AG08395 (cell line): ENCODE measurements around the gene COX6B1.
A peak's percentile ranks its signal among the peaks of the same experiment; 100 is the strongest.
"Not testable (repeated sequence)": the region's sequence is repeated elsewhere in the genome, so short reads cannot be mapped to it uniquely, and the experiment has no call there.

Source experiments
- DNase-seq: peaks from one replicate; pipeline ENCODE4 v3.0.0; 2012; ENCODE audit warnings: mixed read lengths, low spot score

The COX6B1 gene

GRCh38 chr19:35633727-35634440 is 14.2 kb upstream of the COX6B1 start:
- no peak for DNase-seq

DNA sequence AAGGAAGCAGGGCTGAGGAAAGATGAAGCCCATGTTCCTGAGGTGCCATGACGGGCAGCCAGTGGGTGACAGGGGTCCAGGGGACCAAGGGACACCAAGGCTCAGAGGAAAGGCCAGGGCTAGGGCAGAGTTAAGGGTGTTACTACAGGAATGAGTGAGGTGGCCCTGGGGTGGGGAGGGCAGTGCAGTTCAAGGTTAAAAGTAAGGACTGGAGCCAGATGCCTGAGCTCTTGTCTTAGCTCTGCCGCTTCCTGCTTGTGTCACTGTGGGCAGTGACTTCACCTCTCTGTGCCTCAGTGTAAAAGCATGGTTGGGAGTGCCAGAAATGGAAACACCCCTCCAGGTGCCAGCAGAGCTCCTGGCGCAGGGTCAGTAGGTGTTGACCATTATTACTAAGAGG is 11.5 kb upstream of the COX6B1 start:
- no peak for DNase-seq

- no peak for DNase-seq
Measured at GRCh38 chr19:35637165-35637564, 11.0 kb upstream of the COX6B1 start.

DNA sequence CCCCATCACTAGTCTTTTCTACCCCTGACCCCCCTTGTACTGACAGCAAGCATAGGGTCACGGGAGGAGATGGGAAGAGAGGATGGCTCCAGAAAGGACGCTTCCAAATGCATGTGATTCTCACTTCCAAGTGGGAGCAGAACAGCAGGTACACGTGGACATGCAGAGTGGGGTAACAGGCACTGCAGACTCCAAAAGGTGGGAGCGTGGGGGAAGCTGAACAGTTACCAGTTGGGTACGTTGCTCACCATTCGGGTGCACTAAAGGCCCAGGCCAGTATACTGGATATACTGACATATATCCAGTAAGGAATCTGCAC is 8.8 kb upstream of the COX6B1 start:
- DNase-seq: no peak

DNA sequence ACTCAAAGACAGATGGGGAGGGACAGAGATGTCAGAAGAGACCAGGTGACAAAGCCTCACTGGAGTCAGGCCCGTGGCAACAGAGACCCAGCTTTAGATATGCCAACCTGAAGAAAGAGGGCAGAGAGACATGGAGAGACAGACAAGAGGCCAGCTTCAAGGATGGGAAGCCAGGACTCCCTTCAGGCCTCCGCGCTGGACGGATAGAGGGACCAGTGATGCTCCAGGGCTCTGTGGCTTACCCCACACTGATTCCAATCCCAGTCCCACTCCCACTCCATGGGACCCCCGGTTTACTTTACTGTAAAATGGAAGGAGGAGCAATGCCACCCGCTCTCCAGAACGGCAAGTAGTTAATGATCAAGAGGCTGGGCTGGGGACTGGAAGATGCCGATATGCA is 8.3 kb upstream of the COX6B1 start:
- DNase-seq: no peak

- no peak for DNase-seq
Measured at GRCh38 chr19:35641515-35642151, 6.5 kb upstream of the COX6B1 start, which contains the start of gene ETV2. ETV2 (plus strand) TSS chr19:35641745; CDS start chr19:35642461, 716 bp downstream.

DNA sequence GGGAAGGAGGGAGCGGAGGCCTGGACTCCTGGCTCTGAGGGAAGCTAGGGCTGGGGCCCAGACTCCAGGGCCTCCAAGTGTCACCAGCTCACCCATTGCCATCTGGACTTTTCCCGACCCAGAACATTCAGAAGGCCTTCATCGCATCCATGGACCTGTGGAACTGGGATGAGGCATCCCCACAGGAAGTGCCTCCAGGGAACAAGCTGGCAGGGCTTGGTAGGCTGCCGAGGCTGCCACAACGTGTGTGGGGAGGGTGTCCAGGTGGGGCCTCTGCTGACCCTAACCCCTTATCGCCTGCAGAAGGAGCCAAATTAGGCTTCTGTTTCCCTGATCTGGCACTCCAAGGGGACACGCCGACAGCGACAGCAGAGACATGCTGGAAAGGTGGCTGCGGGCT is 5.8 kb upstream of the COX6B1 start:
- no peak for DNase-seq

- DNase-seq: no peak
Measured at GRCh38 chr19:35642798-35643254, 5.3 kb upstream of the COX6B1 start.

DNA sequence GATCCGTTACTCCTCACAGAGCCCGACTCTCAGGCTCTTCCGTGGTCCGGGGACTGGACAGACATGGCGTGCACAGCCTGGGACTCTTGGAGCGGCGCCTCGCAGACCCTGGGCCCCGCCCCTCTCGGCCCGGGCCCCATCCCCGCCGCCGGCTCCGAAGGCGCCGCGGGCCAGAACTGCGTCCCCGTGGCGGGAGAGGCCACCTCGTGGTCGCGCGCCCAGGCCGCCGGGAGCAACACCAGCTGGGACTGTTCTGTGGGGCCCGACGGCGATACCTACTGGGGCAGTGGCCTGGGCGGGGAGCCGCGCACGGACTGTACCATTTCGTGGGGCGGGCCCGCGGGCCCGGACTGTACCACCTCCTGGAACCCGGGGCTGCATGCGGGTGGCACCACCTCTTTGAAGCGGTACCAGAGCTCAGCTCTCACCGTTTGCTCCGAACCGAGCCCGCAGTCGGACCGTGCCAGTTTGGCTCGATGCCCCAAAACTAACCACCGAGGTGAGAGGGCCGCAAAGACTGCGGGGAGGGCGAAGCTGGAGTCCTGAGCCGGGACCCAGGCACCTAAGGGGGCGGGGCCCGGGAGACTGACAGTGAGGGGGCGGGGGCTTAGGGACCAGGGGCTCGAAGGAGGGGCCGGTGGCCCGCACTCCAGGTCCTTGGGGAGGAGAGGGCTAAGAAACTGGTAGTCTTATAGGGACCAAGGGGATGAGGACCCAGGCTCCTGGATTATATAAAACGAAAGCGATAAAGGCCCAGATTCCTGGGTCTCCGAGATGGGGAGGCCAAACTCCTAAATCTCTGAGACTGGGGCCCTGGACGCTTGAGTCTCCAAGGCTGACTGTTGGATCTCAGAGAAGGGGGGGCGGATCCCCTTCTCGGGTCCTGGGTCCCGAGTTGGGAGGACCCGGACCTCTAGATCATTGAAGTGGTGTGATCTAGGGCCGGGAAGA is 4.6 kb upstream of the COX6B1 start:
- DNase-seq: peak; percentile 76

DNA sequence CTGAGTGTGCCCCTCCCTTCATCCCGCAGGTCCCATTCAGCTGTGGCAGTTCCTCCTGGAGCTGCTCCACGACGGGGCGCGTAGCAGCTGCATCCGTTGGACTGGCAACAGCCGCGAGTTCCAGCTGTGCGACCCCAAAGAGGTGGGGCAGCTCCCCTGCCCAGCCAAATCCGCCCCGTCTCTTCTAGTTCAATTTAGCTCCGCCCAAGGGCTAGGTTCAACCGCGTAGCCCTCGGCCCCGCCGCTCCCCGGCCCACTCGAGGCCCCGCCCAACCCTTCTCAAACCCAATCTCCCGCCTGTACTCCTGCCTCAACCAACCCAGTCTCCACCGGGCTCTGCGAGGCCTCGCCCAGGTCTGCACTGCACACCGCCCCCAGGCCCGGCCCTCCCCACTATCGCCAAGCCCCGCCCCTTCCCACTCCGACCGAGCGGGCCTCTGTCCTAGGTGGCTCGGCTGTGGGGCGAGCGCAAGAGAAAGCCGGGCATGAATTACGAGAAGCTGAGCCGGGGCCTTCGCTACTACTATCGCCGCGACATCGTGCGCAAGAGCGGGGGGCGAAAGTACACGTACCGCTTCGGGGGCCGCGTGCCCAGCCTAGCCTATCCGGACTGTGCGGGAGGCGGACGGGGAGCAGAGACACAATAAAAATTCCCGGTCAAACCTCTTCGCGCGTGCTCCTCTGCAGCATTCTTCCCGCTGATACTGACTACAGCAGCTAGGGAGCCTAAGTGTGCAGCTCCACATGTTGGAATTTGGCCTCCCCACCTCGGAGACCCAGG is 3.7 kb upstream of the COX6B1 start:
- DNase-seq: peak; percentile 96

DNA sequence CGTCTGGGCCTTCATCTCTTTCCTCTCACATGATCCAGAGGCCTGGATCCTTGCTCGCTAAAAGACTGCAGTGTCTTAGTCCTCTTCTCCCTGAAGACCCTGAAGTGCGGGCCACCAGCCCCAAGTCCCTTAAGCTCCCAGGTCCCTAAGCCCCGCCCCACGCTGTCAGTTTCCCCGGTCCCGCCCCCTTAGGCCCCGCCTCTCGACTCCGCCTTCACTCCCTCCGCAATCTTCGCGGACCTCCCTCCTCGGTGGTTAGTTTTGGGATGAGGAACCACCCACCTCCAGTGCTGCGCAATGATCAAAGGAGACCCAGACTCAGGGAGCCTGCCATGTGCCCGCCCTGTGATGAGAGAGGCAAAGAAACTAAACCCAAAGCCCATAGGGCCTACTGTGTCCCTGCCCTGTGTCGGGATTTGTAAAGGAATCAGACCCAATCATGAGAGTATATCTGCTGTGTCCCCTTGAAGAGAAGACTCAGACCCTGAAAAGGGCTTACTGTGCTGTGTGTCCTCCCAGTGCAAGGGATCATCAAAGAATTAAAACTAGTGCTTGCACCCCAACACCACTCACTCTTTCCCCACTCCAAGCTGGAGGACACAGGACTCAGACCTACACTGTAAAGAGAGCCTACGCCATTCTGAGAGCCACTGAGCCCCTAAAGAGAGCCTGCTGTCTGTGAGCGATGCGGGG is 3.0 kb upstream of the COX6B1 start:
- DNase-seq: peak; percentile 58

GRCh38 chr19:35645680-35646511 is 2.2 kb upstream of the COX6B1 start:
- no peak for DNase-seq

DNA sequence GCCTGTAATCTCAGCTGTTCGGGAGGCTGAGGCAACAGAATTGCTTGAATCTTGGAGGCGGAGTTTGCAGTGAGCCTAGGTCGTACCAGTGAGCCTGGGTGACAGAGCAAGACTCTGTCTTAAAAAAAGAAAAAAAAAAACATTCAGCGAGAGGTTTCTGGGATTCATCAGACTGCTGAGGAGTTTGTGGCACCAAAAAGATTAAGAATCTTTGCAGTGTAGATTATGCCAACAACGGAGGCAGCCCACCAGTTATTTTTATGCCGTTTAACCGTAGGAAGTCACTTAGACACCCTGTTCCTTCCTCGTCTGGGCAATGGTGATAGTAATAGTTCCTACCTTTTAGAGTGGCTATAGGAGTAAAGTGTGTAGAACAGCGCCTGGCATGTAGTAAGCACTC is 2.5 kb downstream of the COX6B1 start:
- no peak for DNase-seq

DNA sequence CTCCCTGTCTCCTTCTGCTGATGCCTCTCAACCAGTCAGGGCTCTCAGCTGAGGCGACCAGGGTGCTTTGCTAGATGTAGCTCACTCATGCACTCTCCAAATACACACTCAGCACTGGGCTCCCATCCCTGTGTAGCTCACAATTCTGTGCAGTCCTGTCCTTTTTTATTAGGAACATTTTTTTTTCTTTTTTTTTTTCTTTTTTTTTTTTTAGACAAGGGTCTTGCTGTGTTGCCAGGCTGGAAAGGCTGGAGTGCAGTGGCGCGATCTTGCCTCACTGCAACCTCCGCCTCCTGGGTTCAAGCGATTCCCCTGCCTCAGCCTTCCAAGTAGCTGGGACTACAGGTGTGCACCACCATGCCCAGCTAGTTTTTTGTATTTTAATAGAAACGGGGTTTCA is 6.7 kb downstream of the COX6B1 start:
- not testable (repeated sequence) for DNase-seq

DNA sequence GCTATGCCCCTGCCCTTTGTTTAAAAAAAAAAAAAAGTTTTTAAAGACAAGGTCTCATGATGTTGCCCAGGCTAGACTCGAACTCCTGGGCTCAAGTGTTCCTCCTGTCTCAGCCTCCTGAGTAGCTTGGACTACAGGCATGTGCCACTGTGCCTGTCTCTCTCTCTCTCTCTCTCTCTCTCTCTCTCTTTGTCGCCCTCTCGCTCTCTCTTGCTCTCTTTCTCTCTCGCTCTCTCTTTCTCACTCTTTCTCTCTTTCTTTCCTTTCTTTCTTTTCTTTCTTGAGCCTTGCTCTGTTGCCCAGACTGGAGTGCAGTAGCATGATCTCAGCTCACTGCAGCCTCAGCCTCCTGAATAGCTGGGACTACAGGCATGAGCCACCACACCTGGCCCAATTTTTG is 7.5 kb downstream of the COX6B1 start:
- no peak for DNase-seq

DNA sequence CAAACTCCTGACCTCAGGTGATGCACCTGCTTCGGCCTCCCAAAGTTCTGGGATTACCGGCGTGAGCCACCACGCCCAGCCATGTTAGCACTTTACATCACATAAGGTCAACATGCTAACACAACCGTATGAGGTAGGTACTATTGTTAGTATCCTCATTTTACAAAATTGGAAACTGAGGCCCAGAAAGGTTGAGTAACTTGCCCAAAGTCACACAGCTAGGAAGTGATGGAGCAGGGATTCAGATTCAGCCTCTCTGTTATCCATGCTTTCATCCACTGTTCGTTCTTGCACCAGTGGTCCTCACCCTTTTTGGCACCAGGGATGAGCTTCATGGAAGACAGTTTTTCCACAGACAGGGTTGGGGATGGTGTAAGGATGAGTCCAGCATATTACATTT is 8.6 kb downstream of the COX6B1 start:
- DNase-seq: no peak

DNA sequence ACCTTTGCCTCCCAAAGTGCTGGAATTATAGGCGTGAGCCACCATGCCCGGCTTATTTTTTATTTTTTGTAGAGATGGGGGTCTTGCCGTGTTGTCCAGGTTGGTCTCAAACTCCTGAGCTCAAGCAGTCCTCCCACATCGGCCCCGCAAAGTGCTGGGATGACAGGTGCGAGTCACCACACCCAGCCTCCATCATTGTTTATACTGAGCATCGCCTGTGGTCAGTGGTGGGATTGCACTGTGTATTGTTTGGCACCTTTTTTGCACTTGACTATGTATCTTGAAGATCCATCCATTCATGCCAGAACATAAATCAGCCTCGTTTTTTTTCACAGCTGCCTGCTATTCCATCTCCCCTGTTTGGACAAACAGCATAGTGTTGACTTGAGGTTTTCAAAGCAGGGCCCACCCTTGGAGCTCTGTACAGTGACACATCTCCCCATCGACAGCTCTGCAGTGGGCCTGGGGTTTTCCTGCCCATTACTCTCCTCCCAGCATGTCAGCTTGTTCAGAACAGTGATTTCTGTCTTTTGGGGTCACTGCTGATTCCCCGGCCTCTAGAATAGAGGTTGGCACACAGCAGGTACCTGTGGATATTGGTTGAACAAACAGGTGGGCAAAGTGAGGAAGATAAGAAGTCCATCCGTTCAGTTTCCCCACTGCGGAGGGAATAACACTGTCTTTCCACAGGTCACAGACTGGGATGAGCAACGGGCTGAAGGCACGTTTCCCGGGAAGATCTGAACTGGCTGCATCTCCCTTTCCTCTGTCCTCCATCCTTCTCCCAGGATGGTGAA is 10.0 kb downstream of the COX6B1 start:
- DNase-seq: no peak

GRCh38 chr19:35661995-35662340 is 13.8 kb downstream of the COX6B1 start:
- DNase-seq: no peak

DNA sequence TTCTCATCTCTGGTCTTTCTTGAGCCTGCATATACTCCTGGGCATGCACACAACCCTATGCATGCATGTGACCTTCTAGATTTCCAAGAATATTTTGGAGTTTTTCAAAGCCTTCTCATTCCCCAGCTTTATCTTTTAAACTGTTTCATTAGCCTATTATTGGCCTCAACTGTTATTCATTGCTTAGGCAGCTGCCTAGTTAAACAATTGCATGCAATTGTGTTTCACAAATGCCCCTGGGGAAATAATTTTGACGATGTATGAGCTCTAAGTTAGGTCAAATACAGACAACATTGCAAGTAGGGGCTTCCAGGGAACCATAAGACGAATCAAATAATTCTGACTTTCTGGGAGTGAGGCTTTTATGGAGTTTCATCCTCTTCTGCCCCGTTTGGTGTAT is 15.9 kb downstream of the COX6B1 start:
- DNase-seq: no peak

- DNase-seq: no peak
Measured at GRCh38 chr19:35665157-35665556, 17.0 kb downstream of the COX6B1 start.
